Activated CD4-positive, alpha-beta T cell treated with anti-CD3 and anti-CD28 coated beads for 36 hours (primary cell): ENCODE measurements around the gene APOL1. TPM values are rescaled to one million over a fixed set of nuclear protein-coding genes. Genes with fewer than 3 reads are reported as not detected.

Source experiments
- ATAC-seq: fragments of 200-7000 bp; cut with Tn5 transposase; one replicate; pipeline ENCODE4 v1.10.0; 2021; ENCODE audit warnings: mild to moderate bottlenecking, moderate library complexity
- CTCF ChIA-PET: fragments of 350-600 bp; sonication (Branson Sonifier 250); formaldehyde crosslinking; loops from one replicate; lab custom pipeline; 2021; ENCODE audit warnings: antibody characterized with exemption; lab: Charles Lee
- POLR2A ChIA-PET: fragments of 350-600 bp; sonication (Branson Sonifier 250); formaldehyde crosslinking; loops from one replicate; lab custom pipeline; 2021; ENCODE audit warnings: antibody characterized with exemption, inconsistent platforms; lab: Charles Lee
- DNase-seq: peaks from one replicate; pipeline ENCODE4 v3.0.0-alpha.2; 2020
- H3K27ac Mint-ChIP-seq: one replicate; pipeline ENCODE4 v1.8.0; 2021; ENCODE audit warnings: mixed read lengths
- H3K27me3 Mint-ChIP-seq: one replicate; pipeline ENCODE4 v1.8.0; 2021; ENCODE audit warnings: mixed read lengths
- H3K36me3 Mint-ChIP-seq: one replicate; pipeline ENCODE4 v1.8.0; 2021; ENCODE audit warnings: low read depth, mixed read lengths
- H3K4me1 Mint-ChIP-seq: one replicate; pipeline ENCODE4 v1.8.0; 2021; ENCODE audit warnings: mixed read lengths
- H3K4me3 Mint-ChIP-seq: one replicate; pipeline ENCODE4 v1.8.0; 2021; ENCODE audit warnings: mild to moderate bottlenecking, moderate library complexity, mixed read lengths
- H3K9me3 Mint-ChIP-seq: one replicate; pipeline ENCODE4 v1.8.0; 2021; ENCODE audit warnings: low read depth, mixed read lengths
- intact Hi-C, 2 experiments: fragments of 100-400 bp; cut with DNase I in 1 of 2; cut with micrococcal nuclease in 1 of 2; formaldehyde crosslinking; loops; one replicate each; pipeline versions ENCODE4 v1.14.2 to v1.15.1; 2022 to 2024; cut with DNase I, micrococcal nuclease
- total RNA-seq, 2 experiments: library from RNA; stranded (reverse); gene quantifications; one replicate each; pipeline ENCODE4 v1.2.3, GENCODE V29; 2021

The APOL1 gene
- total RNA-seq, 2 experiments from 2014 or later: 32.0 to 37.2 TPM

DNA sequence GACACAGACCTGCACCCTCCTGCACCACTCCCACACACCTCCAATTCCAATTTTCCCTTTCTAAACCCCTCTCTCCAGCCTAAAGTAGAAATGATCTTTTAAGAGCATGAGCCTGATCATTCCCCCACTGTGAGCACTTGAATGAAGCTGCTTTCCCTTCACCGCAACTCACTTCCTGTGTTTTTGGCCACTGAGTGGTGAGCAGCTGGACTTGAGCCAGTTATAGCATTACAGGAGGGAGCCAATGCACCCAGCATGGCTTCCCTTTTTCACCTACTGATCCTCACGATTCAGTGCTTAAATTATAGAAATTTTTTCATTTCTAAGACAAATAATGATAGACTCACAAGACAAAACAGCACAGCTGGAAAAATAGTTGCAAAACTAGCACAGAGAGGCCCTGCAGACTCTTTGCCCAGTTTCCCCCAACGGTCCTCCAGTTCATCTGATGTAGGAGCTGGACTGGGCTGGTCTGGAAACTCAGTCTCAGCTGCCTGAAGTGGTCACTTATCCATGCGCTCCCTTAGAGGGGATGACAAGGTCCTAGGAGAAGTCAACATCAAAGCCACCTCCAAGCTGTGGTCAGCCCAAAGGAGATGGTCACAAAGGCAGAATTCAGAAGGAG, 41.6 kb upstream of the APOL1 start:
- H3K4me3 Mint-ChIP-seq: no peak overlapping the region
- ATAC-seq (no peak), DNase-seq (no peak)
- peaks cover 20% of the 10 kb centered on the region for H3K27me3 Mint-ChIP-seq
- H3K9me3 Mint-ChIP-seq: peaks cover 4% of the 10 kb centered on the region
- H3K4me1 Mint-ChIP-seq: peaks cover 4% of the 10 kb centered on the region
- no peaks in the 10 kb centered on the region for H3K36me3 Mint-ChIP-seq
- no peak overlapping the region for H3K27ac Mint-ChIP-seq
- CTCF ChIA-PET: interaction anchor here (0.6 to 1.1 kb wide), 5 partner anchors 25 to 144 kb away, joined by 3 to 5 read pairs (median 3); partner anchors contain the start of gene APOL1
- POLR2A ChIA-PET: interaction anchor here (0.6 kb wide), 1 partner anchor 17 kb away, joined by 3 read pairs; no protein-coding TSS in a partner anchor
- intact Hi-C loops: no loop called here

DNA sequence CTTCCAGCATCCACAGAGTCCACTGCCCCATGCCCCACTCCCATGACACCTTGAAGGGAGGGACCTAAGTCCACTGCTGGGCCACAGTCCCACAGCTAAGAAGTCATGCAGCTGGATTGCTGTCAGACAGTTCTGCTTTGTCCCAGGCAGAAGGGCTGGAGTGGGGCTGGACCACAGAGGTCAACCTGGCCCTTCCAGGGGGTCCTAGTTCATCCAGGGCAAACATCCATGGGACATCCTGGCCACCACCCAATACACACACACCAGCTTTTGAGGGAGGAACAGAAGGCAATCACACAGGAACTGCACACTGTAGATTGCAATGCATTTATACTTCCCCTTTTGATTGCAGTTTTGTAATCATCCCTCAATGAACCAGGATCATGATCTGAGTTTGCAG, 40.0 kb upstream of the APOL1 start:
- no peak overlapping the region for H3K4me3 Mint-ChIP-seq
- ChIA-PET CTCF (interaction anchor here (0.6 kb wide), 1 partner anchor 33 kb away, joined by 3 read pairs; no protein-coding TSS in a partner anchor), POLR2A (no interaction called here)

DNA sequence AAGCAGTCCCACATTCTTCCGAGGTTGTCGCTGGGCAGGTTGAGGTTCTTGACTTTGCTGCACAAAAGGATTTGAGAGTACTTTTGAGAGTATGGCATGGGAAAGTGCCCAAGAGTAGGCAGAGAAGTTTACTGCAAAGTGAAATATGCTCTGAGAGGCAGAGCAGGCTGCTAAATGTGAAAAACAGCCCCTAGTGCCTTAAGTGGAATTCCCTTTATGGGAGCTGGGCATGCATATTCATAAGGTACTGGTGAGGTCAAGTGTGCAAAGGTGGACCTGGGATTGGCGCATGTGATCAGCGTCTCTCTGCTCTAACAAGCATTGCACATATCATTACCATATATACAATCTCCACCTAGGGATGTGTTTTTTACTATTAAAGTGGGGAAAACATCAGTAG, 39.3 kb upstream of the APOL1 start:
- Mint-ChIP-seq H3K4me1 (peaks cover 4% of the 10 kb centered on the region), H3K4me3 (no peak overlapping the region), H3K27me3 (peaks cover 18% of the 10 kb centered on the region), H3K36me3 (no peaks in the 10 kb centered on the region), H3K27ac (no peak overlapping the region), H3K9me3 (peaks cover 4% of the 10 kb centered on the region)
- no peak for ATAC-seq
- no peak for DNase-seq
- intact Hi-C loops: no loop called here
- CTCF ChIA-PET: interaction anchor here (1.0 kb wide), 1 partner anchor 26 kb away, joined by 4 read pairs; the partner anchor contains the start of gene APOL2
- POLR2A ChIA-PET: interaction anchor here (0.6 kb wide), 1 partner anchor 661 kb away, joined by 3 read pairs; no protein-coding TSS in a partner anchor

More for the DNA sequence above, 40.0 kb upstream of the APOL1 start:
- peaks cover 4% of the 10 kb centered on the region for H3K4me1 Mint-ChIP-seq
- peaks cover 4% of the 10 kb centered on the region for H3K9me3 Mint-ChIP-seq
- no peak overlapping the region for H3K27ac Mint-ChIP-seq
- H3K36me3 Mint-ChIP-seq: no peaks in the 10 kb centered on the region
- no peak for DNase-seq
- intact Hi-C loops: no loop called here
- H3K27me3 Mint-ChIP-seq: peaks cover 20% of the 10 kb centered on the region
- ATAC-seq: no peak

DNA sequence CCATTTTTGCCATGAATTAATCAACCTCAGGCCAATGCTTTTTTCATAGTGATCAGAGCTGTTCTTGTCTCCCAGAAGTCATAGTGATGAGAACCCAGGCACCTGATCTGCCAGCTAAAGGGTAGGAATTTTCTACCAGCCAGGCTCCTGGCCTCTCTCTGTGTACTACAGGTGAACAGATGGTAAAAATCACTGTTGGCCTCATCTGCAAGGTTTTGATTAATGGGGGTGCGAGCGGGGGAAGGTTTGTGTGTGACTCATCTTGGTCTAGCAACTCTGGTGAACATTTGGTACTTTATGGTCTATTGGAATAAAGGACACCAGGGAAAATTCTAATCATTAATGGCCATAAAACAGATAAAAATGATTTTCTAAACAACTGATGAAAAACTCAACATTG, 37.0 kb upstream of the APOL1 start:
- Mint-ChIP-seq H3K36me3 (no peaks in the 10 kb centered on the region), H3K27ac (no peak overlapping the region), H3K27me3 (peaks cover 15% of the 10 kb centered on the region), H3K4me3 (no peak overlapping the region), H3K9me3 (no peaks in the 10 kb centered on the region), H3K4me1 (peaks cover 3% of the 10 kb centered on the region)
- ATAC-seq: no peak
- ChIA-PET CTCF (interaction anchor here (1.0 kb wide), 1 partner anchor 21 kb away, joined by 3 read pairs; no protein-coding TSS in a partner anchor), POLR2A (no interaction called here)
- intact Hi-C loops: no loop called here
- no peak for DNase-seq

DNA sequence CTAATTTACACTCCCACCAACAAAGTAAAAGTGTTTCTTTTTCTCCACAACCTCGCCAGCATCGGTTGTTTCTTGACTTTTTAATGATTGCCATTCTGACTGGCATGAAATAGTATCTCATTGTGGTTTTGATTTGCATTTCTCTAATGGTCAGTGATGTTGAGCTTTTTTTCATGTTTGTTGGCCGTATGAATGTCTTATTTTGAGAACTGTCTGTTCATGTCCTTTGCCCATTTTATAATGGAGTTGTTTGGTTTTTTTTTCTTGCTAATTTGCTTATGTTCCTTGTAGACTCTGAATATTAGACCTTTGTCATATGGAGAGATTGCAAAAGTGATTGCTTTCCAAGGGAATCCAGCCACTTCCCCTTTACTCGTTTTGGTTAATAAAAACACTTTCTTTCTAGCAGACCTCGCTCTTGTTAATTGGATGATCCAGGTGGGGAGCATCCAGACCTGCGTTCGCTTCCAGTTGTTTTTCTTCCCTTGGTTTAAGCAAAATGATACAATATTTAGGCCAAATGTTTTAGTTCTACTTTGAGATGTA, 34.2 kb upstream of the APOL1 start:
- H3K27me3 Mint-ChIP-seq: peaks cover 4% of the 10 kb centered on the region
- no peak overlapping the region for H3K4me3 Mint-ChIP-seq
- no peaks in the 10 kb centered on the region for H3K9me3 Mint-ChIP-seq
- peaks cover 4% of the 10 kb centered on the region for H3K4me1 Mint-ChIP-seq
- ChIA-PET CTCF (interaction anchor here (0.6 to 1.8 kb wide), 2 partner anchors 9 to 283 kb away, joined by 3 to 5 read pairs; no protein-coding TSS in a partner anchor), POLR2A (no interaction called here)
- ATAC-seq (no peak), DNase-seq (no peak)
- intact Hi-C loops: no loop called here
- no peaks in the 10 kb centered on the region for H3K36me3 Mint-ChIP-seq
- no peak overlapping the region for H3K27ac Mint-ChIP-seq

DNA sequence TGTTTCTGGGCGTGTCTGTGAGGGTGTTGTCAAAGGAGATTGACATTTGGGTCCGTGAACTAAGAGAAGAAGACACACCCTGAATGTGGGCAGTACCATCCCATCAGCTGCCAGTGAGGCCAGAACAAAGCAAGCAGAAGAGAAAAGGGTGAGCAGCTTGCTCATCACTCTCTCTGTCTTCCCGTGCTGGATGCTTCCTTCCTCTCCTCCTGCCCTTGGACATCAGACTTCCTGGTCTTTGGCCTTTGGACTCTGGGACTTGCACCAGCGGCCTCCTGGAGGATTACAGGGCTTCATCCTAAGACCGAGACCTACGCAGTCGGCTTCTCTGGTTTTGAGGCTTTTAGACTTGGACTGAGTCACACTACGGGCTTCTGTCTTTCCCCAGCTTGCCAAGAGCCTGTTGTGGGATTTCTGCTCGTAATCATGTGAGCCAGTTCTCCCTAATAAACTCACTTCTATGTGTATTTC, 32.4 kb upstream of the APOL1 start:
- Mint-ChIP-seq H3K4me1 (peaks cover 5% of the 10 kb centered on the region), H3K27ac (no peak overlapping the region), H3K36me3 (no peaks in the 10 kb centered on the region), H3K9me3 (no peaks in the 10 kb centered on the region), H3K27me3 (peaks cover 1% of the 10 kb centered on the region), H3K4me3 (no peak overlapping the region)
- ChIA-PET CTCF (interaction anchor here (0.7 to 2.6 kb wide), 3 partner anchors 25 to 78 kb away, joined by 3 to 9 read pairs (median 5); no protein-coding TSS in a partner anchor), POLR2A (no interaction called here)
- ATAC-seq (no peak), DNase-seq (no peak)
- intact Hi-C loops: loop anchor here in 1 of 2 experiments (2.0 kb wide), 1 partner anchor 76 kb away; no protein-coding TSS in a partner anchor

DNA sequence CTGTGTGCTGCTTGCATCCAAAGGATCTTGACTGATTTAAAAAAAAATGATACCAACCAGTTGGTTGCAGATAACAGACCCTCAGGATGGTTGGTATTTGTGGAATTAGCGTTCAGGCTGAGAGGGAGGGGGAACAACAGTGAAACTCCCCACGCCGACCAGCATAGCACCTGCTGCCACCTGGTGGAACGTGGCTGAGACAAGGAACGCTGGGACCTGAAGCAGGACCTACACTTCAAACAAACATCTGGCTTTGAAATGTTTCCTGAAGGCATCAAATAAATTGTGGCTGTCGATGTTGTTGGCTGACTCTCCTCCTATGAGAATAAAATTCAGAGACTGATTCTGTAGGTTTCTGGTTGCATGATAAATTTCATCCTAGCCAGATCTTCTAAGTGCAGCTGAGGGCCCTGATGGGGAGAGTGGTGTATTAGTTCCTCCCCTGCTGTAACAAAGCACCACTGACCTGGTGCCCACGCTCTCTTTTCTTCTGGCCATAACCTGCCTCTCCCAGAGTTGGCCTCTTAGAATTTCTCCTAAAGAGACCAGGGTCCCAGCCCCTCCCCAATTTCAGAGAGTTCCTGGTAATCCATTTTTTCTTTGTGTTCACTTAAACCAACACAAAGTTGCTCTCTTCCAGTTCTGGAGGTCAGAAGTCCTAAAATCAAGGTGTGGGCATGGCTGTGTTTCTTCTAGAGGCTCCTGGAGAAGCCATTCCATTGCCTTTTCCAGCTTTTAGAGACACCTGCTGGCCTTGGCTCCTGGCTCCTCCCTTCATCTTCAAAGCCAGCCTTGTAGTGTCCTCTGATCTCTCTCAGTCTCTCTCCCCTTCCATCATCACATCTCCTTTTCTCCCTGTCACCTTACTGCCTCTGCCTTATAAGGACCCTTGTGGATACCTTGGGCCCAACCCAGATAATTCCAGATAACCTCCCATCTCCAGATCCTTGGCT, 30.9 kb upstream of the APOL1 start:
- Mint-ChIP-seq H3K27ac (no peak overlapping the region), H3K4me3 (no peak overlapping the region)

DNA sequence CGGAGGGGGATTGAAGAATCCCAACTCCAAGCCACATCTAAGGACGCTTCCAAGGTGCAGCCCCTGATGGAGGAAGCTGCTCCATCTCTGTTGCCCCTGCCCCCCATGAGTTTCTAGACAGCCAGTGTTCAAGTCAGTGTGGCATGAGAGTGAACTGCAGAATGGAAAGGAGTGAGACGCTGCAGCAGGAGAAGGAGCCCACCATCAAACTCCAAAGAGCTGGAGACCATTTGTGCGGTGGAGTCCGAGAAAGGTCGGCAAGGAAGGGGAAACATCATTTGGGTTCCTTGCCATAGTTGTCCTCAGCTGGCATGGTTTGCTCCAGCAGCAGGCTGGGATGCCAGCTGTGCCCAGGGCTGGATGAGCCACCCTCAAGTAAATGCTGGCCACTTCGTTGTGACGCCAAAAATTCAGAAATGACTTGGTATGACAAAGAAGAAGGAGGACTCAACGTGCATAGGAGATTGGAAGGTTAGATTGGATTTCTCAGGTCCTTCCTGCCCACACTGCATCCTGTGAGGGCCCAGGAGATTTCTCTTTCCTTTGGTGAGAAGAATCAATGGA, 30.0 kb upstream of the APOL1 start:
- ATAC-seq (no peak), DNase-seq (no peak)
- Mint-ChIP-seq H3K27me3 (peaks cover 1% of the 10 kb centered on the region), H3K27ac (no peak overlapping the region), H3K9me3 (no peaks in the 10 kb centered on the region), H3K4me3 (no peak overlapping the region), H3K4me1 (peaks cover 5% of the 10 kb centered on the region), H3K36me3 (peaks cover 15% of the 10 kb centered on the region)
- ChIA-PET POLR2A (no interaction called here), CTCF (interaction anchor here (2.5 kb wide), 1 partner anchor 16 kb away, joined by 14 read pairs; the partner anchor contains the start of gene APOL2)
- intact Hi-C loops: loop anchor here in 1 of 2 experiments (1.0 kb wide), 1 partner anchor 28 kb away; no protein-coding TSS in a partner anchor

More for the DNA sequence above, 30.9 kb upstream of the APOL1 start:
- Mint-ChIP-seq H3K4me1 (peaks cover 5% of the 10 kb centered on the region), H3K9me3 (no peaks in the 10 kb centered on the region), H3K27me3 (peaks cover 1% of the 10 kb centered on the region), H3K36me3 (peaks cover 7% of the 10 kb centered on the region)
- DNase-seq: peak; percentile 75
- intact Hi-C loops: loop anchor here in 1 of 2 experiments (1.0 to 2.0 kb wide), 2 partner anchors 27 to 77 kb away; no protein-coding TSS in a partner anchor
- ATAC-seq: peak; percentile 74
- ChIA-PET POLR2A (no interaction called here), CTCF (interaction anchor here (2.5 to 2.6 kb wide), 2 partner anchors 17 to 26 kb away, joined by 9 to 14 read pairs; partner anchors contain the start of gene APOL2)

DNA sequence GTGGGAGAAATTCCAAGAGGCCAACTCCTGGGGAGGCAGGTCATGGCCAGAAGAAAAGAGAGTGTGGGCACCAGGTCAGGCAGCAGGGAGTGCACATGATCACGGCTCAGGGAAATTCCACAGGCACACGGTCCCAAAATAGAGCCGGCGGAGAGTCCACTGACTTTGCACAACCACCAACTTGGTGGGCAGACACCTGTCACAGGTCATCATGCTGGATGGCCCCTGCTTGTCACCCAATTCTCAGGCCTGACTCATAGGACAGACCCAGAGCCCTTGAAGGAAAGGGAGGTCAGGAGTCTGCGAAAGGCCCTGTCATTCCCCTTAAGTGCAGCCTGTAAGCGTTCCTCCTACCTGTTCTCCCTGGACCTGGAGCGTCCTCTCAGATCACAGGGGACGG, 29.4 kb upstream of the APOL1 start:
- intact Hi-C loops: no loop called here
- Mint-ChIP-seq H3K9me3 (no peaks in the 10 kb centered on the region), H3K27me3 (peaks cover 1% of the 10 kb centered on the region), H3K4me3 (no peak overlapping the region), H3K36me3 (peaks cover 18% of the 10 kb centered on the region), H3K27ac (no peak overlapping the region), H3K4me1 (peaks cover 5% of the 10 kb centered on the region)
- POLR2A ChIA-PET: no interaction called here
- CTCF ChIA-PET: no interaction called here
- ATAC-seq: no peak
- no peak for DNase-seq

DNA sequence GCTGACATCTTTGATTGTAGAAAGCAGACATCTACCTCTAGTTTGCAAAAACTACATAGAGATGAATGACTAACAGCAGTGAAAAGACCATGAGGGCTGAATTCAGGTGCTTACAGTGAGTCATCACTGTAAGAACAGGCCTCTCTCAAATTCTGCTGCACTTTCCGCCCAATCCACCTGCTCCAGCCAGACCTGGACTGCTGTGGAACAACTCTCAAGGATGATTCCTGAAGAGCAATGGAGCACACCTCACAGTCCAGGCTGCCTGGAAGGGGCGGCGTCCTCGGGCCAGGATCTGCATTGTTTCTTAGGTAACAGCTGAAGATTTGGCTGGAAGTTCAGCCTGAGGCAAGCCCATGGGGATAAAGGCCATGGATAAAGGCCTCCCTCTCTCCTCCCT, 28.7 kb upstream of the APOL1 start:
- intact Hi-C loops: no loop called here
- peaks cover 24% of the 10 kb centered on the region for H3K36me3 Mint-ChIP-seq
- ATAC-seq (no peak), DNase-seq (no peak)
- ChIA-PET POLR2A (no interaction called here), CTCF (interaction anchor here (1.0 kb wide), 1 partner anchor 12 kb away, joined by 4 read pairs; no protein-coding TSS in a partner anchor)
- H3K9me3 Mint-ChIP-seq: no peaks in the 10 kb centered on the region
- H3K4me3 Mint-ChIP-seq: no peak overlapping the region
- no peaks in the 10 kb centered on the region for H3K27me3 Mint-ChIP-seq
- peaks cover 5% of the 10 kb centered on the region for H3K4me1 Mint-ChIP-seq
- no peak overlapping the region for H3K27ac Mint-ChIP-seq
